GM15510 (cell line): ENCODE results near the gene KATNAL1.

ENCODE experiments used
- POLR2A ChIP-seq: IDR thresholded peaks from 3 replicates; pipeline ENCODE4 v1.6.1; 2011; ENCODE audit warnings: borderline replicate concordance; ENCODE audit not compliant: insufficient read length; ENCODE audit errors: extremely low read depth

KATNAL1 gene

GRCh38 chr13:30216111-30216510 lies 91.2 kb downstream of the KATNAL1 start:
- TF ChIP-seq POLR2A = no peak

DNA sequence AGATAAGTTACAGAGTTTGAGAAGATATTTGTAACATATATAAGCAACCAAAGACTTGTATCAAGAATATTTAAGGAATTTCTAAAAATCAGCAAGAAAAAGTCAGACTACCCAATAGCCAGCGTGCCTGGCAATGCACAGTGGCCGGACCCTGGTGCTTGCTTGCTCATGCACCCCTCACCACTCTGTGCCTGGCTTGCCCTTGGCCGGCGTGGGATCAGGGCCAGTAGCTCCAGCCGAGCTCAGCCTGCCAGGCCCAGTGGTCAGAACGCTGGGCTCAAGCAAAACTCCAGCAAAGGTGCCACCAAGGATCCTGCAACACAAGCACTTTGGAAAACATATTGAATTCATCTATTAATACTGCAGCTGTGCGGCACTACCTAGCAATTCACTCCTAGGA lies 95.1 kb downstream of the KATNAL1 start:
- TF ChIP-seq POLR2A = no peak

DNA sequence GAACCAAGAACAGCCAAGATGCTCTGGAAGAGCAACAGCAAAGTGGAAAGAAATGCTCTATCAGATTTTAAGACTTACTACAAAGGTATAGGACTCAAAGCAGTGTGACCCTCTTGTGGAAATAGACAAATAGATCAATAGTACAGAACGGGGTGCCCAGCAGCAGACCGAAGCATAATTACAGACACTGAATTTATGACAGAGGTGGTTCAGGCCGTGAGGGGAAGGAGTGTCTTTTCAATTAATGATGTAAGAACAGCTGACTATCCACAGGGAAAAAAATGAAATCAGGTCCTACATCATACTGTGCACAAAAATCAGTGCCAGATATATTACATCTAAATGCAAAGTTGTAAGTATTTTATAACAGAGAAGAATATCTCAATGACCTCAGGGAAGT lies 95.6 kb downstream of the KATNAL1 start:
- no peak for TF ChIP-seq POLR2A

GRCh38 chr13:30204564-30204963 lies 102.8 kb downstream of the KATNAL1 start:
- TF ChIP-seq POLR2A = no peak

DNA sequence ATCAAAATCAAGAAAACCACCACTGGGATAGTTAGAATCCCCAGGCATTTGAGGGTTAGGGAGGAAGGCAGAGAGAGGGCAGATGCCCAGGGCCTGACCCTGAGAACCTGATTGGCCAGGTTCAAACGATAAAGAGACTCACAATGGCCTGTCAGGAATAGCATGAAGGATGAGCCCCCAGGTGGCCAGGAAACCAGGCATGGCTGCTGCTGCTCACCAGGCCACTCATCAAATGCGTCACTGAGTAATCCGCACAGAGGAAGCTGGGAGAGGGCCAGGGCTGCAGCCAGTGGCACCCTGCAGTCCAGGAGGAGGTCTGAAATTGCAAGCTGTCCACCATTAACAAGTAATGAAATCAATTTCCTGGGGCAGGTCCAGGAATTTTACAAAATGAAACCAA lies 111.3 kb downstream of the KATNAL1 start:
- no peak for TF ChIP-seq POLR2A

- TF ChIP-seq POLR2A = no peak
Observed at GRCh38 chr13:30194906-30195305, 112.4 kb downstream of the KATNAL1 start.

DNA sequence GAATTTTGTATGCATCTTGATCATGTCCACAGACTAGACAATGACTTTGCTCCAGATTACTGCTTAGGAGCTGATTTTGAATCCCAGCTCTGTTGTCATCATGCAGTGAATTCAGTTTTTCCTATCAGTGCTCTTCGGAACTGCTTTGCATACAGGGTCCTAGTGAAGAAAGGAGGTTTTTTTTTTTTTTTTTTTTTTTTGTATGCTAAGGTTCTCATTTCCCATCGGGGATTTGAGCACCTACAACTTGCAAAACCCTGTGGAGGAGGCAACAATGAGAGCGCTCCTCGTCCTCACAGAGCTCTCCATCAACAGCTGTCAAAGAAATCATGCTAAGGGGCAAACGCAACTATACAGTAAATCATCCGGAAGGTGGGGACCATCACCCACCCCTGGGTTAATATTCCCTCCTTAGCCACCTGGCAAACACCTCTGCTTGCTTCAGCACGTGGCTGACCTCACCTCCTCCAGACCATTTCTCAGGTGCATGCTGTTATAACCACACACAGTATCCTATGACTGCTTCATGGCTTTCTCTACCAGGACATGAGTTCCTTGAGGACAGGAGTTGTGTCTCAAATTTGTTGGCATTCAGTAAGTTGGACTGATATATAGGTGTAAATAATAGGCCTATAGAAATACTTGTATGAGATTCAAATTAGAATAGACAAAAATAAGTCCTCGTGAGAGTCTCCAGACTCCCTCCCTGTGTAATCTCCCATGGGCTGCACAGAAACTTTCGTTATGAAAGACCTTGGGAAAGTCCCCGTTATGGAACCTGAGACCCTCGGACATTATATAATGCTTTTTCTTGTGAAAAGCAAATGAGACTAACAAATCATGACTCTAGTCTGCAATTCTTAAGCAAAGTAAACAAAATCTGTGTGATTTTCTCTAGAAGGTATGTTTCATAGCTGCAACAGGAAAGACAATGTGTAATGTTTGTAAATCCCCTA lies 113.8 kb downstream of the KATNAL1 start:
- no peak for TF ChIP-seq POLR2A

DNA sequence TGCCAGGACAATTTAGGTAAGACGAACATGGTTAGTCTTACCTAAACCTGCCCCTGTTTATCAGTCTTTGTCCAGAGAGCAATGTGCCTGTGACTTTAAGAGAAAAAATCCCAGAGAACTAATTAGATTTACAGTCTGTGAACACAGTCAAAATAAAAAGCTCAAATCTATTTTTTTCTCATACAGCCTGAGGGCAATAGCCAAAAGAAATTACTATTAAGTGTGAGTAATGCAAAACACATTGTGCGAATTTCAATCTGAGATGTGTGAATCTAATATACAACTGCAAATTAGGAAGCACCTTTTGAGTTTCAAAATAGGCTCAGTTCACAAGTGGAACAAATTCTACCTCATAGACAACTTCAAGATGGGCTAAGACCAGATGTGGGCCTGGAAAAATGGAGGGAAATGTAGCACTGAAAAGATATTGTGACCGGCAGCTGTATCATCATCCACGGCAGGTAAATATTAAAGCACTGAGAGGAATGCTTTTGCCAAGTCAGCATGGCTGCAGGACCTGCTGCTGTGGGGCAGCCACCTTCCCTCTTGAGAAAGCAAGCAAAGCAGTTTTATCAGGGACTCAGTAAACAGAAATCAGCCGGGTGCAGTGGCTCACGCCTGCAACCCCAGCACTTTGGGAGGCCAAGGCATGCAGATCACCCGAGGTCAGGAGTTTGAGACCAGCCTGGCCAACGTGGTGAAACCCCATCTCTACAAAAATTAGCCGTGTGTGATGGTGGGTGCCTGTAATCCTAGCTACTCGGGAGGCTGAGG lies 114.8 kb downstream of the KATNAL1 start:
- no peak for TF ChIP-seq POLR2A

DNA sequence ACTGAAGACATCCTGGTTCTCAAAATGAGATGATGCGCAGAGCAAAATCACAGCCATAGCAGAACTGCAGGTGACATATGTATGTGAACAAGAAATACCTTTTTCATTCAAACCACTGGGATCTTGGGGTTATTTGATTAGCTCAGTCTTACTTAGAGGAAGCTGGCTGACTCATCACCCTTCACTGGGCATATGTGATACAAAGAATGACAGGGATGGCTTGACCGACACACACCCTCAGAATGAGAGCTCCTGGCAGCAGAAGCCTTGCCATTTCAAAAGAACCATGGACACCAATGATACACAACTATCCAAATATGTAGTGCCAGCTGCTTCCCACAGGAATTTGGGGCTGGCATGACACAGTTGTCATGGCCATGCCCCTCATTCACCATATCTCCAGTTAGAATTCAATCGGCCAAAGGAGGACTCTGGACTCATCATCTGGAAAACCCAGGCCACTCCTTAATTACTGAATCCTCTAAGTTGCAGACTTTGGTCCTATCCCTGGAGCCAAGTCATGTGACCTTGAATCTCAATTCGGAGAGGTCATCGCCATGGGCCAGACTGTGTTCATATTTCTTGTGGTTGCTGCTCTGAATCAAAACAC lies 115.8 kb downstream of the KATNAL1 start:
- TF ChIP-seq POLR2A = no peak

GRCh38 chr13:30186634-30187415 lies 120.5 kb downstream of the KATNAL1 start:
- no peak for TF ChIP-seq POLR2A

- TF ChIP-seq POLR2A = no peak
Observed at GRCh38 chr13:30181888-30182651, 125.3 kb downstream of the KATNAL1 start.

GRCh38 chr13:30179597-30180276 lies 127.6 kb downstream of the KATNAL1 start:
- TF ChIP-seq POLR2A = no peak

GRCh38 chr13:30178976-30179375 lies 128.4 kb downstream of the KATNAL1 start:
- TF ChIP-seq POLR2A = no peak
